Activated naive CD4-positive, alpha-beta T cell treated with anti-CD3 and anti-CD28 coated beads, Interleukin-2, amount 10 ng/mL, durations not matched to agents 7 days and 5 days (primary cell): ENCODE measurements around the gene ZNF528.

ENCODE experiments used
- CTCF ChIA-PET: fragments of 350-600 bp; sonication (Branson Sonifier 250); formaldehyde crosslinking; loops from one replicate; lab custom pipeline; 2021; ENCODE audit warnings: antibody characterized with exemption; lab: Charles Lee
- DNase-seq: peaks from one replicate; pipeline ENCODE4 v3.0.0-alpha.2; 2020
- H3K27ac Mint-ChIP-seq: one replicate; pipeline ENCODE4 v1.8.0; 2021; ENCODE audit warnings: mild to moderate bottlenecking, moderate library complexity, mixed read lengths
- H3K27me3 Mint-ChIP-seq: one replicate; pipeline ENCODE4 v1.8.0; 2021; ENCODE audit warnings: mild to moderate bottlenecking, mixed read lengths
- H3K36me3 Mint-ChIP-seq: one replicate; pipeline ENCODE4 v1.8.0; 2021; ENCODE audit warnings: mixed read lengths
- H3K4me1 Mint-ChIP-seq: one replicate; pipeline ENCODE4 v1.8.0; 2021; ENCODE audit warnings: mixed read lengths
- H3K4me3 Mint-ChIP-seq: one replicate; pipeline ENCODE4 v1.8.0; 2021; ENCODE audit warnings: mild to moderate bottlenecking, moderate library complexity, mixed read lengths
- H3K9me3 Mint-ChIP-seq: one replicate; pipeline ENCODE4 v1.8.0; 2021; ENCODE audit warnings: mixed read lengths

The ZNF528 gene

DNA sequence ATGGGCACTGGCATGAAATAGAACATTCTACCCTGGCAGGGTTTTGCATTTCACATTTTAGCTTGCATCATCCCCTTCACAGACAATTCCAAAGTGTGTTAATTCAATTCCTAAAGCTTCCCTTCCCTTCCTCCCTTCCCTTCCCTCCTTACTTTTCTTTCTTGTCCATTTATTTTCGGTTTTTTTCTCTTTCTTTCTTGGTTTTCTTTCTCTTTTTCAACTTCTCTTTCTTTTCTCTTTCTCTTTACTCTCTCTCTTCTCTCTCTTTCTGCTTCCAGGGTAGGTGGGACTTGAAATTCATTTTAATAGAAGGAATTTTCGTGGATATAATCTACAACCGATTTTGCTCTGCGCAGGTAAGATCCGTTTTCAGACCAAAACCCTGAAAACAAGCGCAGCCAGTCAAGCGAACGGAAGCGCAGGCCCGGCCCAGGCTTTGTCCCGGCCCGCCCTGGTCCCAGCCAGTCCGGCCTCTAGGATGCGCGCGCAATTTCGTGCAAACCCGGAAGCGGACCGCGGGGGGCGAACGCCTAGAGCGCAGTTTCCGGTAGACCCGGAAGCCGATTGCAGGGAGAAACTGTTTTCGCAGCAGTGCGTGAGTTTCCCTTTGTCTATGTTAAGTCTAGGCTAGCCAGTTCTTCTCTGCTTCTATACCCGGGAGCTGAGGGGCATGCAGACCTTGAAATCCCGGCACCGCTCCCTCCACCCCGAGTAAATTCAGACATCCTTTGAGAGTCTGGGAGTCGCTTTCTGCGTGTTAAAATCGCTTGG is at the start of gene ZNF528:
Gene ZNF528 (plus strand): TSS at position 540 of the 771 bp plus-strand sequence. CDS start 4,165 bp downstream, outside the sequence.
- Mint-ChIP-seq H3K4me3 (peak within 1 kb of the TSS; percentile 77), H3K9me3 (peaks cover 63% of the 10 kb centered on the region), H3K4me1 (peaks cover 19% of the 10 kb centered on the region), H3K27me3 (no peaks in the 10 kb centered on the region), H3K27ac (peak within 1 kb of the TSS; percentile 84), H3K36me3 (peaks cover 58% of the 10 kb centered on the region)
- DNase-seq = peak; percentile 96
- CTCF ChIA-PET = no interaction called here

DNA sequence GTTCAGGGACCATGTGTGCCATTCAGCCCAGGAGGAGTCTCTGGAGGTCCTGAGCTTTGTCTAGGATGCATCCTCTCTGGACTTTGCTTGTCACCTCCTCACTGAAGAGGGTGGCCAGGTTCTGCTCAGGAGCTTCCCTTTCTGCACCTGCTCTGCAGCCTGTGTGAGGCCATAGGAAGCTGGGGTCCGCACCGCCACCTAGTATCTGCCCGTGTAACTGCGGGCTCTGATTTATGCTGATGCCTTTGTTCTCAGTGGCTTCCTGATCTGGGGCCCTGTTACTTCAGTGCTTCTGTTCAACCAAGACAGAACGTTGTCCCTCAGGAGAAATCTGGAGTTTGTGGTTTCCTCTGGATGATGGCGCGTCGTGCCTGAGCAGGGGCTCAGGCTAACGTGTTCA is 46.1 kb upstream of the ZNF528 start:
- Mint-ChIP-seq H3K9me3 (peaks cover 48% of the 10 kb centered on the region), H3K4me3 (no peak overlapping the region), H3K4me1 (no peaks in the 10 kb centered on the region), H3K27me3 (no peaks in the 10 kb centered on the region), H3K27ac (no peak overlapping the region), H3K36me3 (peaks cover 25% of the 10 kb centered on the region)
- CTCF ChIA-PET = no interaction called here
- DNase-seq = no peak

DNA sequence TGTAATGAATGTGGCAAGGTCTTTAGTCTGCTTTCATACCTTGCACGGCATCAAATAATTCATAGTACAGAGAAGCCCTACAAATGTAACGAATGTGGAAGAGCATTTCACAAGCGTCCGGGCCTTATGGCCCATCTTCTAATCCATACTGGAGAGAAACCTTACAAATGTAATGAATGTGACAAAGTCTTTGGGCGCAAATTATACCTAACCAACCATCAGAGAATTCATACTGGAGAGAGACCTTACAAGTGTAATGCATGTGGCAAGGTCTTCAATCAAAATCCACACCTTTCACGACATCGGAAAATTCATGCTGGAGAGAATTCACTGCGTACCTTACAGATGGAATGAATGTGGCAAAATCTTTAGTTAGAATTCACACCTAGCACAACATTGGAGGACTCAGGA is 31.2 kb upstream of the ZNF528 start:
- peaks cover 6% of the 10 kb centered on the region for H3K27me3 Mint-ChIP-seq
- H3K9me3 Mint-ChIP-seq = peaks cover 53% of the 10 kb centered on the region
- no peak overlapping the region for H3K27ac Mint-ChIP-seq
- H3K4me3 Mint-ChIP-seq = no peak overlapping the region
- H3K36me3 Mint-ChIP-seq = peaks cover 30% of the 10 kb centered on the region
- peaks cover 12% of the 10 kb centered on the region for H3K4me1 Mint-ChIP-seq
- CTCF ChIA-PET = no interaction called here
- DNase-seq = no peak

- peaks cover 56% of the 10 kb centered on the region for H3K9me3 Mint-ChIP-seq
- H3K27ac Mint-ChIP-seq = peak within 1 kb of the TSS; percentile 96
- peaks cover 6% of the 10 kb centered on the region for H3K27me3 Mint-ChIP-seq
- CTCF ChIA-PET = no interaction called here
- peak; percentile 95 for DNase-seq
- peak within 1 kb of the TSS; percentile 91 for H3K4me3 Mint-ChIP-seq
- H3K36me3 Mint-ChIP-seq = peaks cover 52% of the 10 kb centered on the region
- H3K4me1 Mint-ChIP-seq = peaks cover 12% of the 10 kb centered on the region
These were observed 27.9 kb upstream of the ZNF528 start, which contains the start of gene ZNF880 for GRCh38 chr19:52369559-52370340. ZNF880 (plus strand) TSS chr19:52369923; CDS start chr19:52369966, 43 bp downstream.

GRCh38 chr19:52370341-52370710 is 27.3 kb upstream of the ZNF528 start:
- H3K9me3 Mint-ChIP-seq = peaks cover 56% of the 10 kb centered on the region
- no peak for DNase-seq
- H3K4me1 Mint-ChIP-seq = peaks cover 12% of the 10 kb centered on the region
- H3K27me3 Mint-ChIP-seq = peaks cover 6% of the 10 kb centered on the region
- peaks cover 56% of the 10 kb centered on the region for H3K36me3 Mint-ChIP-seq
- CTCF ChIA-PET = no interaction called here
- peak overlapping the region; percentile 96 for H3K27ac Mint-ChIP-seq
- peak overlapping the region; percentile 91 for H3K4me3 Mint-ChIP-seq

DNA sequence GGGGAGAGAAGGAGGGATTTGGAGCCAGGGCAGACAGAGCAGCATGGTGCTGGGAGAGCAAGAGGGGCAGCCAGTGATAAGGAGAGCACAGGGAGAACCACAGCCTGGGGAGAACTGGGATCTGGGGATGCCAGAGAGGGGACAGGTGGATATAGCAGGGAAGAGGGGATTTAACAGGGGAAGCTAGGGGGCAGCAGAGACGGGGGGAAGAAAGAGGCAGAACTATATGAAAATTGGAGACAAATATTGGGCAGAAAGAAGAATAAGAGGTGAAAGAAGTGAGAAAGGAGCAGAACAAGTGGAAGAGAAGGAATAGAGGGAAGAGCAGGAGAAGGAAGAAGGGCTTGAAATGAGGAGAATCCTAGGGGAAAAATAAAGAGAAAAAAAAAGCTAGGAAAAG is 6.5 kb upstream of the ZNF528 start:
- Mint-ChIP-seq H3K36me3 (peaks cover 26% of the 10 kb centered on the region), H3K4me3 (no peak overlapping the region), H3K4me1 (no peaks in the 10 kb centered on the region), H3K27ac (no peak overlapping the region), H3K9me3 (peaks cover 53% of the 10 kb centered on the region), H3K27me3 (no peaks in the 10 kb centered on the region)
- DNase-seq = no peak
- CTCF ChIA-PET = no interaction called here

DNA sequence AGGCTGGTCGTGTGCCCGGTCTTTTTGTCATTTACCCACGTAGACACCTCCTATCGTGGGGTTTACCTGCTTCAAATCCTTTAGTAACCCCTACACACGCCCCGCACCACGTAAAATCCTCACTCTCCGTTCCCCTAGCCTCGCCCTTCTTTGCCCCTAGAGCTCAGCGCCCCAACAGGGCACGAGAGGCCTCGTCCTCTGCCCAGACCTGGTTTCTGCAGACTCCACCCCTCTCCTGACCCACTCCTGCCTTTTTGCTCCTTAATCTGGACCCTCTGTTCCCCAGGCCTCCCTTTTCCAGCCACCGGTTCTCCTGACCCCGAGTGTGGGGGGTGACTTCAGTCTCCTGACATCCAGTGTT is 412 bp downstream of the ZNF528 start:
- peaks cover 59% of the 10 kb centered on the region for H3K36me3 Mint-ChIP-seq
- peak overlapping the region; percentile 84 for H3K27ac Mint-ChIP-seq
- H3K27me3 Mint-ChIP-seq = no peaks in the 10 kb centered on the region
- peaks cover 19% of the 10 kb centered on the region for H3K4me1 Mint-ChIP-seq
- no peak for DNase-seq
- CTCF ChIA-PET = no interaction called here
- peak overlapping the region; percentile 77 for H3K4me3 Mint-ChIP-seq
- peaks cover 61% of the 10 kb centered on the region for H3K9me3 Mint-ChIP-seq

GRCh38 chr19:52410276-52410675 is 12.6 kb downstream of the ZNF528 start:
- H3K27me3 Mint-ChIP-seq = no peaks in the 10 kb centered on the region
- no peak overlapping the region for H3K27ac Mint-ChIP-seq
- peaks cover 37% of the 10 kb centered on the region for H3K36me3 Mint-ChIP-seq
- no peak overlapping the region for H3K4me3 Mint-ChIP-seq
- no peak for DNase-seq
- CTCF ChIA-PET = no interaction called here
- peaks cover 56% of the 10 kb centered on the region for H3K9me3 Mint-ChIP-seq
- H3K4me1 Mint-ChIP-seq = no peaks in the 10 kb centered on the region

DNA sequence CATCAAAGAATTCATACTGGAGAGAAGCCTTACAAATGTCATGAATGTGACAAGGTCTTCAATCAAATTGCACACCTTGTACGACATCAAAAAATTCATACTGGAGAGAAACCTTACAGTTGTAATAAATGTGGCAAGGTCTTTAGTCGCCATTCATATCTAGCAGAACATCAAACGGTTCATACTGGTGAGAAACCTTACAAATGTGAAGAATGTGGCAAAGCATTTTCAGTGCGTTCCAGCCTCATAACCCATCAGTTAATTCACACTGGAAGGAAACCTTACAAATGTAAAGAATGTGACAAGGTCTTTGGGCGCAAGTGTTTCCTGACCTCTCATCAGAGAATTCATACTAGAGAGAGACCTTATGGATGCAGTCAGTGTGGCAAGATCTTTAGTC is 18.1 kb downstream of the ZNF528 start:
- Mint-ChIP-seq H3K27ac (no peak overlapping the region), H3K36me3 (peaks cover 13% of the 10 kb centered on the region), H3K4me1 (no peaks in the 10 kb centered on the region), H3K27me3 (no peaks in the 10 kb centered on the region), H3K9me3 (peaks cover 79% of the 10 kb centered on the region), H3K4me3 (no peak overlapping the region)
- CTCF ChIA-PET = no interaction called here
- no peak for DNase-seq

DNA sequence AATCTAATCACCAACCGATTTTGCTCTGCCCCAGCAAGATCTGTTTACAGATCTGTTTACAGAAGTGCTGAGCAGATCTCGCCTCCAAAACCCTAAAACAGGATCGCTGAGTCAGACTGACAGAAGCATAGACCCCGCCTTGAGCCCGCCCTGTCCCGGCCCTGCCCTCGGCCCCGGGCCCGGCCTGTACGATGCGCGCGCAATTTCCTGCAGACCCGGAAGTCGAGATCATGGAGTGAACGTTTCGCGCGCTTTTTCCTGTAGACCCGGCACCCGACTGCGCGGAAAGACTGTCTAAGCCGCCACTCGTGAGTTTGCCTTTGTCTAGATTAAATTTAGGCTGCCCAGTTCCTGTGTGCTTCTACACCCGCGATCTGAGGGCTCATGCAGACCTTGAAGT is 31.3 kb downstream of the ZNF528 start, which contains the start of gene ZNF534:
Gene ZNF534 (plus strand): TSS at position 212 of the 400 bp plus-strand sequence. CDS start 2,327 bp downstream, outside the sequence.
- H3K4me1 Mint-ChIP-seq = no peaks in the 10 kb centered on the region
- no peak within 1 kb of the TSS for H3K4me3 Mint-ChIP-seq
- no peak for DNase-seq
- H3K36me3 Mint-ChIP-seq = no peaks in the 10 kb centered on the region
- peaks cover 62% of the 10 kb centered on the region for H3K9me3 Mint-ChIP-seq
- no peak within 1 kb of the TSS for H3K27ac Mint-ChIP-seq
- H3K27me3 Mint-ChIP-seq = no peaks in the 10 kb centered on the region
- CTCF ChIA-PET = no interaction called here

GRCh38 chr19:52442179-52442578 is 44.5 kb downstream of the ZNF528 start:
- H3K4me1 Mint-ChIP-seq = no peaks in the 10 kb centered on the region
- H3K27ac Mint-ChIP-seq = peak overlapping the region; percentile 7
- H3K36me3 Mint-ChIP-seq = no peaks in the 10 kb centered on the region
- DNase-seq = no peak
- peaks cover 52% of the 10 kb centered on the region for H3K9me3 Mint-ChIP-seq
- no peaks in the 10 kb centered on the region for H3K27me3 Mint-ChIP-seq
- CTCF ChIA-PET = no interaction called here
- H3K4me3 Mint-ChIP-seq = no peak overlapping the region

DNA sequence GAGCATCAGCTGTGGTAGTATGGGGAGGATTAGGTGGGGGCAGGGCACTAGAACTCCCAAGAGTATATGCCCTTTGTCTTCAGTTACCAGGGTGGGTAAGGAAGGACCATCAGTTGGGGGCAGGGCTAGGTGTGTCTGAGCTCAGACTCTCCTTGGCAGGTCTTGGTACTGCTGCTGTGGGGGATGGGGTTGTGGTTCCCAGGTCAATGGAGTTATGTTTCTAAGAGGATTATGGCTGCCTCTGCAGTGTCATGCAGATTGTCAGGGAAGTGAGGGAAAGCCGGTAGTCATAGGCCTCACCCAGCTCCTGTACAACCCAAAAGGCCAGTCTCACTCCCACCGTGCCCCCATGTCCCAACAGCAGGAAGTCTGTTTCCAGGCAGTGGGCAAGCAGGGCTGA is 46.9 kb downstream of the ZNF528 start:
- H3K9me3 Mint-ChIP-seq = peaks cover 54% of the 10 kb centered on the region
- H3K4me1 Mint-ChIP-seq = no peaks in the 10 kb centered on the region
- no peak overlapping the region for H3K27ac Mint-ChIP-seq
- H3K36me3 Mint-ChIP-seq = no peaks in the 10 kb centered on the region
- no peak for DNase-seq
- CTCF ChIA-PET = no interaction called here
- no peak overlapping the region for H3K4me3 Mint-ChIP-seq
- H3K27me3 Mint-ChIP-seq = no peaks in the 10 kb centered on the region

GRCh38 chr19:52451241-52451640 is 53.6 kb downstream of the ZNF528 start:
- H3K4me3 Mint-ChIP-seq = no peak overlapping the region
- CTCF ChIA-PET = no interaction called here
- H3K27ac Mint-ChIP-seq = no peak overlapping the region
- H3K4me1 Mint-ChIP-seq = peaks cover 18% of the 10 kb centered on the region
- peaks cover 65% of the 10 kb centered on the region for H3K9me3 Mint-ChIP-seq
- H3K36me3 Mint-ChIP-seq = peaks cover 28% of the 10 kb centered on the region
- DNase-seq = no peak
- H3K27me3 Mint-ChIP-seq = peaks cover 3% of the 10 kb centered on the region

DNA sequence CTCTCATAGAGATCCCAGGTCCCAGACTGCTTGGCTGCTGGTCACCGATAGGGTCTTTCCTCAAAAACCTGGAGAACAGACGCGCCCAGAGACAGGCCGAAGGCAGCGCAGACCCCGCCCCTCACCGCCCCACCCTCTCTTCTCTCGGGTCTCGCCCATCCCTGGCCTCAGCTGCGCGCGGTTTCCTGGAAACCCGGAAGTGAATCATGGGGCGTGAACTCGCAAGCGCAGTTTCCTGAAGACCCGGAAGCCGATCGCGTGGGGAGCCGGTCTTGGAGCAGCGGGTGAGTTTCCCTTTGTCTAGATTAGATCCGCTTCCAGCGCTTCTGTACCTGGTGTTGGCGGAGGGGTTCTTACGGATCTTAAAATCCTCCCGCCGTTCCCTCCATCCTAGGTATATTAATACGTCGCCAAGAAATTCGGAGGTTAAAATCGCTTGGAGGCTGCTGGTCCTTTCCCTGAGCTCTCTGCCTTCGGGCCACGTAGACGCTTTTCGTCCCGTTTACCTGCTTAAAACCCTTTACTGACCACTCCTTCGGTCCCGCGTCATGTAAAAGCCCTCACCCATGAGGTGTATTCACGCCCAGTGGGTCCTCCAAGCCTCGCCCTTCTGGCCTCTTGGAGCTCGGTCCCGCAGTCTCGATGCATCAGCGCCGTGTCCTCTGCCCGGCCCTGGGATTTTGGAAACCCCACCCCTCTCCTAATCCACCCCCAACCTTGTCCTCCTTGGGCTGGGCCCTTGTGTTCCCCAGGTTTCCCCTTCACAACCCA is 55.9 kb downstream of the ZNF528 start, which contains the start of gene ZNF578:
Gene ZNF578 (plus strand): TSS at position 230 of the 771 bp plus-strand sequence. CDS start 48,293 bp downstream, outside the sequence.
- H3K27me3 Mint-ChIP-seq = peaks cover 3% of the 10 kb centered on the region
- peaks cover 18% of the 10 kb centered on the region for H3K4me1 Mint-ChIP-seq
- peaks cover 40% of the 10 kb centered on the region for H3K36me3 Mint-ChIP-seq
- CTCF ChIA-PET = no interaction called here
- H3K9me3 Mint-ChIP-seq = peaks cover 72% of the 10 kb centered on the region
- peak within 1 kb of the TSS; percentile 86 for H3K27ac Mint-ChIP-seq
- DNase-seq = peak; percentile 87
- H3K4me3 Mint-ChIP-seq = peak within 1 kb of the TSS; percentile 79
